CD14-positive monocyte (primary cell): ENCODE measurements around the gene MUC5B. TPM values are rescaled to one million over a fixed set of nuclear protein-coding genes. Genes with fewer than 3 reads are reported as not detected.

Experiments
- DNase-seq, 3 donors: peaks; one replicate each; pipeline ENCODE4 v3.0.0-alpha.2; 2011 to 2022
- H2AFZ ChIP-seq: 2 replicates; pipeline ENCODE4 v1.6.0; 2012; ENCODE audit warnings: mild to moderate bottlenecking, low read depth, low read length, inconsistent platforms; ENCODE audit not compliant: insufficient read depth, poor library complexity, severe bottlenecking
- H3K27ac ChIP-seq, 2 donors: 1 replicate in 1 of 2; 2 replicates in 1 of 2; pipeline ENCODE4 v1.5.1; 2012 to 2013; ENCODE audit warnings: low read length in 2 of 2, control low read depth in 1 of 2, inconsistent platforms in 1 of 2, low read depth in 1 of 2, mild to moderate bottlenecking in 1 of 2
- H3K27me3 ChIP-seq, 2 donors: one replicate each; pipeline versions ENCODE4 v1.6.0 to v1.6.1; 2011 to 2013; ENCODE audit warnings: low read length in 2 of 2; ENCODE audit not compliant: control insufficient read depth in 2 of 2, insufficient read depth in 2 of 2
- H3K36me3 ChIP-seq, 2 donors: replicated peaks in 1 of 2; 1 replicate in 1 of 2; 2 replicates in 1 of 2; pipeline versions ENCODE4 v1.5.1 to v1.6.1; 2012 to 2013; ENCODE audit warnings: low read length in 2 of 2, control low read depth in 1 of 2, inconsistent platforms in 1 of 2, mild to moderate bottlenecking in 1 of 2; ENCODE audit not compliant: insufficient read depth in 2 of 2, control insufficient read depth in 1 of 2
- H3K4me1 ChIP-seq, 2 donors: 1 replicate in 1 of 2; 2 replicates in 1 of 2; pipeline versions ENCODE4 v1.5.1 to v1.6.1; 2012 to 2013; ENCODE audit warnings: low read length in 2 of 2, control low read depth in 1 of 2, inconsistent platforms in 1 of 2, mild to moderate bottlenecking in 1 of 2, moderate library complexity in 1 of 2; ENCODE audit not compliant: insufficient read depth in 2 of 2, control insufficient read depth in 1 of 2
- H3K4me2 ChIP-seq: replicated peaks from 2 replicates; pipeline ENCODE3; 2012; ENCODE audit warnings: low read length, moderate library complexity, mild to moderate bottlenecking; ENCODE audit not compliant: poor library complexity, severe bottlenecking; ENCODE audit errors: extremely low read depth
- H3K4me3 ChIP-seq, 3 experiments: fragments of 200-600 bp in 1 of 3; sonication (generic) in 1 of 3; replicated peaks in 1 of 3; 1 replicate in 2 of 3; 2 replicates in 1 of 3; pipeline ENCODE4 v1.5.1; 2011 to 2013; ENCODE audit warnings: low read length in 3 of 3, mild to moderate bottlenecking in 3 of 3, control low read depth in 2 of 3, low read depth in 2 of 3, inconsistent platforms in 1 of 3, moderate library complexity in 1 of 3
- H3K79me2 ChIP-seq: 2 replicates; pipeline ENCODE4 v1.6.0; 2012; ENCODE audit warnings: mild to moderate bottlenecking, control low read depth, inconsistent platforms, low read length, moderate library complexity; ENCODE audit not compliant: insufficient read depth
- H3K9ac ChIP-seq: 2 replicates; pipeline ENCODE4 v1.6.0; 2017; ENCODE audit warnings: low read length, mild to moderate bottlenecking; ENCODE audit not compliant: insufficient read depth, poor library complexity, severe bottlenecking
- H3K9me3 ChIP-seq, 2 donors: replicated peaks in 1 of 2; 1 replicate in 1 of 2; 2 replicates in 1 of 2; pipeline versions ENCODE4 v1.5.1 to v1.6.1; 2012 to 2013; ENCODE audit warnings: low read length in 2 of 2, control low read depth in 1 of 2; ENCODE audit not compliant: control insufficient read depth in 1 of 2, insufficient read depth in 1 of 2
- H4K20me1 ChIP-seq: 2 replicates; pipeline ENCODE4 v1.6.0; 2012; ENCODE audit warnings: mild to moderate bottlenecking, low read length, control low read depth, moderate library complexity; ENCODE audit not compliant: insufficient read depth
- H3K27ac Mint-ChIP-seq, 7 donors: one replicate each; pipeline ENCODE4 v1.8.0; 2020; ENCODE audit warnings: mild to moderate bottlenecking in 7 of 7, mixed read lengths in 7 of 7, moderate library complexity in 6 of 7, inconsistent platforms in 2 of 7
- H3K27me3 Mint-ChIP-seq, 3 donors: one replicate each; pipeline ENCODE4 v1.8.0; 2021 to 2022; ENCODE audit warnings: low read depth in 3 of 3, mild to moderate bottlenecking in 3 of 3, mixed read lengths in 3 of 3, moderate library complexity in 3 of 3, inconsistent platforms in 1 of 3
- H3K36me3 Mint-ChIP-seq, 2 donors: one replicate each; pipeline ENCODE4 v1.8.0; 2020; ENCODE audit warnings: mixed read lengths in 2 of 2, inconsistent platforms in 1 of 2, mild to moderate bottlenecking in 1 of 2
- H3K4me1 Mint-ChIP-seq: one replicate; pipeline ENCODE4 v1.8.0; 2020; ENCODE audit warnings: mild to moderate bottlenecking, mixed read lengths
- H3K4me3 Mint-ChIP-seq, 2 donors: one replicate each; pipeline ENCODE4 v1.8.0; 2020; ENCODE audit warnings: mild to moderate bottlenecking in 2 of 2, mixed read lengths in 2 of 2, moderate library complexity in 1 of 2
- H3K9me3 Mint-ChIP-seq, 7 donors: one replicate each; pipeline ENCODE4 v1.8.0; 2020 to 2022; ENCODE audit warnings: mixed read lengths in 7 of 7, mild to moderate bottlenecking in 6 of 7, moderate library complexity in 6 of 7, inconsistent platforms in 2 of 7
- whole genome bisulfite sequencing: methylation state at CpG from one replicate; pipeline ENCODE4 v1.1.5; 2013; ENCODE audit warnings: missing lambda C conversion rate; ENCODE audit not compliant: insufficient coverage; 5-methylcytosine and 5-hydroxymethylcytosine counted together
- intact Hi-C, 2 donors: fragments of 100-400 bp; cut with micrococcal nuclease; formaldehyde crosslinking; loops; one replicate each; pipeline versions ENCODE4 v1.15.0 to v1.15.1; 2023
- polyA plus RNA-seq, 3 donors: library from polyadenylated mRNA; depleted of rRNA in 1 of 3; unstranded in 2 of 3; stranded (reverse) in 1 of 3; fragments of 300-500 nt in 2 of 3; fragments of >200 nt in 1 of 3; fragmentation: Illumina TruSeq in 2 of 3; gene quantifications; 1 replicate in 2 of 3; 2 replicates in 1 of 3; pipeline ENCODE4 v1.2.3, GENCODE V29; 2012 to 2021
- TF ChIP-seq, protein P1 (sequence below): fragments of 200-600 bp; IDR thresholded peaks from one replicate; pipeline ENCODE4 v1.8.0; 2022; ENCODE audit warnings: antibody characterized with exemption, mild to moderate bottlenecking

Gene MUC5B
- polyA plus RNA-seq, 3 donors, result not detected

DNA sequence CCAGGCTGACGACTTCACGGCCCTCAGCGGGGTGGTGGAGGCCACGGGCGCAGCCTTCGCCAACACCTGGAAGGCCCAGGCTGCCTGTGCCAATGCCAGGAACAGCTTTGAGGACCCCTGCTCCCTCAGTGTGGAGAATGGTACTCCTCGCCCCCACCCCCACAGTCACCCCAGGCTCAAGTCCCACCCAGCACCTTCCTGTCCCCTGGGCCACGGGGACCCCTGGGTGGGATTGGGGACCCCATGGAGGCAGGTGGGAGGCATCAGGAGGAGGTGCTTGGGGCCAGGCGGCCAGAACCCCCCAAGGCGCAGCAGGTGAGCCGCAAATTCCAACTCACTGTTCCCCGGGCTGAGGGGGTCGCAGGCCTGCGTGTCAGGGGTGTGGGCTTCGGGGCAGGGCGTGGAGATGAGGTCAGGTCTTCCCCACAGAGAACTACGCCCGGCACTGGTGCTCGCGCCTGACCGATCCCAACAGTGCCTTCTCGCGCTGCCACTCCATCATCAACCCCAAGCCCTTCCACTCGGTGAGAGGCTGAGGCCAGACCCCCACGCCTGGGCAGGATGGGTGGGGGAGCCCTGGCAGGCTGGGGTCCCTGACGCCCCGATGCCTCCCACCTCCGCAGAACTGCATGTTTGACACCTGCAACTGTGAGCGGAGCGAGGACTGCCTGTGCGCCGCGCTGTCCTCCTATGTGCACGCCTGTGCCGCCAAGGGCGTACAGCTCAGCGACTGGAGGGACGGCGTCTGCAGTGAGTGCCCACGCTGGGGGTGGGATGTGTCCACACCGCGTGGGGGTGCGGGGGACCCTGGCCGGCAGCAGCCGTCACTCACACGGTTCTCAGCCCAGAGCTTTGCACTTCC is 9.4 kb downstream of the MUC5B start:
- Histone ChIP-seq H3K27ac (no peak overlapping the region), H3K9ac (no peak overlapping the region), H3K4me1 (no peaks in the 10 kb centered on the region), H4K20me1 (no peaks in the 10 kb centered on the region), H3K27me3 (no peaks in the 10 kb centered on the region), H3K36me3 (no peaks in the 10 kb centered on the region), H3K4me3 (no peak overlapping the region), H3K9me3 (no peaks in the 10 kb centered on the region), H2AFZ (no peak overlapping the region), H3K4me2 (no peak overlapping the region), H3K79me2 (no peaks in the 10 kb centered on the region)
- WGBS, result 83% methylated on average over 33 of the region's 46 CpGs
- TF ChIP-seq, protein P1, sequence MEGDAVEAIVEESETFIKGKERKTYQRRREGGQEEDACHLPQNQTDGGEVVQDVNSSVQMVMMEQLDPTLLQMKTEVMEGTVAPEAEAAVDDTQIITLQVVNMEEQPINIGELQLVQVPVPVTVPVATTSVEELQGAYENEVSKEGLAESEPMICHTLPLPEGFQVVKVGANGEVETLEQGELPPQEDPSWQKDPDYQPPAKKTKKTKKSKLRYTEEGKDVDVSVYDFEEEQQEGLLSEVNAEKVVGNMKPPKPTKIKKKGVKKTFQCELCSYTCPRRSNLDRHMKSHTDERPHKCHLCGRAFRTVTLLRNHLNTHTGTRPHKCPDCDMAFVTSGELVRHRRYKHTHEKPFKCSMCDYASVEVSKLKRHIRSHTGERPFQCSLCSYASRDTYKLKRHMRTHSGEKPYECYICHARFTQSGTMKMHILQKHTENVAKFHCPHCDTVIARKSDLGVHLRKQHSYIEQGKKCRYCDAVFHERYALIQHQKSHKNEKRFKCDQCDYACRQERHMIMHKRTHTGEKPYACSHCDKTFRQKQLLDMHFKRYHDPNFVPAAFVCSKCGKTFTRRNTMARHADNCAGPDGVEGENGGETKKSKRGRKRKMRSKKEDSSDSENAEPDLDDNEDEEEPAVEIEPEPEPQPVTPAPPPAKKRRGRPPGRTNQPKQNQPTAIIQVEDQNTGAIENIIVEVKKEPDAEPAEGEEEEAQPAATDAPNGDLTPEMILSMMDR, result no peak
- Mint-ChIP-seq H3K4me3 (no peak overlapping the region), H3K36me3 (no peaks in the 10 kb centered on the region), H3K4me1 (no peaks in the 10 kb centered on the region), H3K27me3 (peaks cover 0 to 5% (median 3%) of the 10 kb centered on the region in 3 donors), H3K27ac (no peak overlapping the region), H3K9me3 (no peaks in the 10 kb centered on the region)
- intact Hi-C loops, result no loop called here
- no peak for DNase-seq

- Histone ChIP-seq H3K79me2 (no peaks in the 10 kb centered on the region), H3K9ac (no peak overlapping the region), H3K27ac (no peak overlapping the region), H3K4me1 (no peaks in the 10 kb centered on the region), H3K9me3 (no peaks in the 10 kb centered on the region), H3K36me3 (no peaks in the 10 kb centered on the region), H2AFZ (no peak overlapping the region), H3K27me3 (no peaks in the 10 kb centered on the region), H3K4me2 (no peak overlapping the region), H4K20me1 (no peaks in the 10 kb centered on the region), H3K4me3 (no peak overlapping the region)
- H3K36me3 Mint-ChIP-seq, result no peaks in the 10 kb centered on the region
- no peaks in the 10 kb centered on the region for H3K9me3 Mint-ChIP-seq
- no peak overlapping the region for H3K27ac Mint-ChIP-seq
- H3K4me3 Mint-ChIP-seq, result no peak overlapping the region
- 83% methylated on average over 29 of the region's 30 CpGs for WGBS
- no peak for DNase-seq
- no peaks in the 10 kb centered on the region for H3K4me1 Mint-ChIP-seq
- TF ChIP-seq, protein P1, result no peak
- intact Hi-C loops, result no loop called here
- H3K27me3 Mint-ChIP-seq, result peaks cover 0 to 5% (median 3%) of the 10 kb centered on the region in 3 donors
These were observed 10.0 kb downstream of the MUC5B start for GRCh38 chr11:1232883-1233321.
